Measurements from ENCODE around the gene ABHD17A.

GRCh38 chr19:1828279-1829238 is 56.7 kb downstream of the ABHD17A start:
- TF ChIP-seq CTCF (IDR thresholded peaks at IDR 0.05) (no peak), POLR2A (IDR thresholded peaks at IDR 0.05) (no peak), POLR2AphosphoS5 (IDR thresholded peaks at IDR 0.05; ENCODE audit: insufficient read depth in 1 of 2, low read depth in 1 of 2) (no peak)
